D341Med (cell line): ENCODE results near the gene SUN1.

Experiments used
- DNase-seq: peaks from one replicate; pipeline ENCODE4 v3.0.0; 2012; ENCODE audit warnings: low spot score

Gene SUN1

GRCh38 chr7:877312-878232 is 45.3 kb downstream of the SUN1 start:
- no peak for DNase-seq

- DNase-seq = no peak
These were observed 46.8 kb downstream of the SUN1 start for GRCh38 chr7:879093-879492.

DNA sequence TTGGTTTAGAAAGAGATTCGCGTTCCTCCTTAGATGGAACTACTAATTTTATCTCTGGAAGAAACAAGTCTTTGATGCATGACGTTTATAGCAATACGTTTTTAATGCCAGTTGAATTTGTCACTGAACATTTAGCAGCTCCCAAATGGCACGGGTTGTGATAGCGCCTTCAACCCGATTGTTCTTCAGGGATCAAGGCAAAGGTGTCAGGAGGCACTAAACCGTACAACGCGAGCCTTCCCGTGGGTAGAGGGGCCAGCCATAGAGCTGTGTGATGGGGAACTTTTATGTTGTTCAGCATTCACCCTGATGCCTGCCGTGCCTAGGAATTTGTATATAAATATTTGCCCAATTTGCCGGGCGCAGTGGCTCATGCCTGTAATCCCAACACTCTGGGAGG is 47.4 kb downstream of the SUN1 start:
- no peak for DNase-seq

DNA sequence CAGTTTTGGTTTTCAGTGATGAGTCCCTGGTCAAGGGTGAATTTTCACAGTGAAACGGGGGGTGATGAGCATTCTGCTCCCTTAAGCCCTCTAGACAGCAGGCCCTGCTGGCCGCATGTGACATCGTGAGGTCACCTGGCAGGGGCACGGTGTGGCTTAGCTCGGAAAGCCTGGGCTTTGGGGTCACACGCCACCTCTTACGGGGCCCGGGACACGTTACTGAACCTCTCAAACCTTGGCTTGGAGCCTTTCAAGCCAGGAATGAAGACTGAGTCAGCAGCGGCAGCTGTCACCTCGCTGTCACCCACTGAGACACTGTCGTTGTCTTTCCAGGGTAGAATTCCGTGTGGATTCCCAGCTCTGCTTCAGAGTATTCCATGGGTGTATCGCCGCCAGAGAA is 48.2 kb downstream of the SUN1 start:
- no peak for DNase-seq

GRCh38 chr7:881441-882234 is 49.4 kb downstream of the SUN1 start:
- DNase-seq = no peak

- no peak for DNase-seq
These were observed 50.2 kb downstream of the SUN1 start for GRCh38 chr7:882336-883035.

- no peak for DNase-seq
These were observed 51.1 kb downstream of the SUN1 start for GRCh38 chr7:883055-884021.

- no peak for DNase-seq
These were observed 52.1 kb downstream of the SUN1 start for GRCh38 chr7:884191-885003.

GRCh38 chr7:885261-885892 is 53.1 kb downstream of the SUN1 start:
- DNase-seq = no peak

DNA sequence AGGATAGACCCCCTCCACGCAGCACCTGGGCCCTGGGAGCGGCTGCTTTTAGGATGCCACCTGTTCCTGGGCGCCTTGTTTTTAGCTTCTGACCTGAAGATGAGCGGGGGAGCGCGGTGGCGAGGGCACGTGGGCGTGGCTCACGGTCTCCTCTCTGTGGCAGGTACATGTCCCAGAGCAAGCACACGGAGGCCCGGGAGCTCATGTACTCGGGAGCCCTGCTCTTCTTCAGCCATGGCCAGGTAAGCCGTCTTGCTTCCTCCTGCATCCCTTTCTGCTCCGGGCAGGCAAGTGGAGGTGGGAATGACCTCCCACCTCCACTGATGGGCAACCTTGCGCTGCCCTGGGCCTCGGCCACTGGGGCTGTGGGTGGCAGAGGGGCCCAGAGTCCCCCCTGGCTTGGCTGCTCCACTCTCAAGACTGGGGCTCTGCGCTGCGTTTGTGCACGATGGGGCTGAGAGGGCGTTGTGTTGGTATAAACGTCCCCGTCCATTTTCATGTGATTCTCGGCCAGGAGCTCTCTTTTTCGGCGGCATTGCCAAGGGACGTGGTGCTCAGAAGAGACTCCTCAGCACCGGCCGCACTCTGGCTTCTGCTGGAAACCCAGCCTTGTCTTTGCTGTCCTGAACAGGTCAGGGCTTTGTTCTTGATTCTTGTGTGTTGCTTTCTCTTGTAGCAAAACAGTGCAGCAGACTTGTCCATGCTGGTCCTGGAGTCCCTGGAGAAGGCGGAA is 53.8 kb downstream of the SUN1 start:
- DNase-seq = no peak

- no peak for DNase-seq
These were observed 54.6 kb downstream of the SUN1 start for GRCh38 chr7:886626-887487.

- no peak for DNase-seq
These were observed 55.2 kb downstream of the SUN1 start for GRCh38 chr7:887488-887820.

DNA sequence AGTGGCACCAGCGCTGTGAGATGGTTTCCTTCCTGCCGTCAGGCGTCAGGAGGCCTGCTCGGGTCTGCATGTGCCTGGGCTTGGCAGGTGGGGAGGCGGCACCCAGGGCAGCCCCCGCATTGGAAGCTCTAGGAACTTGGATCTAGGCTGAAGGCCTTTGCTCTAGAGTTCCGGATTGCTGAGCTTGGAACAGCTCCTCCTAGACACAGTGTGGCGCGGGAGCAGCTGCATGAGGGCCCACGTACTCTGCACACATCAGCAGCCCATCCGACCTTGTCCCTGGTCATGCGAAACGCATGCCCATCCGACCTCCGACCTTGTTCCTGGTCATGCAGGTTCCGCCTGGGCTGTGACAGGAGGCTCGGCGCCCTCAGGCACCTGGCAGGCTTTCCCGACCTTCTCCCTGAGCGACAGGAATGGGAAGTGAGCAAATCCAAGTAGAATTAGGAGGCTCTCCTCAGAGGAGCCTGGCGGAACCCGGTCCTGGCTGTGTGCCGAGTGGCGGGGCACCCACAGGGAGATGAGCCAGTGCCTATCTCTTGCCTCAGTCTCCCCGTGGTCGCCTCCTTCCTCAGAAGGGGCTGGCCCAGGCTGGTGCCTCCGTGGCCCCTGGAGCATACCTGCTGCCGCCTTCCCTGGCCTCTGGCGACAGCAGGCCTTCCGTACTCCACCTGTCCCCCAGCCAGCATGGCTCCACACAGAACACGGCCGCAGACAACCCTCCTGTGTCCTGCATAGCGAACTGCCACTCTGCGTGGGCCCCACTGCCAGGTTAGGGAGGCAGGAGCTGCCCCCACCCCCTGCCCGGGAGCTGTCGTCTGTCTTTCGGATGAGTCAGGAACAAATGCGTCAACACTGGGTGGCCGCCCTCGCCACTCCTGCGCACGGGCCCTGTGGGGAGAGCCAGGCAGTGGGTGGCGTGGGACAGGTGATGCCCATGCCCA is 56.1 kb downstream of the SUN1 start:
- no peak for DNase-seq

DNA sequence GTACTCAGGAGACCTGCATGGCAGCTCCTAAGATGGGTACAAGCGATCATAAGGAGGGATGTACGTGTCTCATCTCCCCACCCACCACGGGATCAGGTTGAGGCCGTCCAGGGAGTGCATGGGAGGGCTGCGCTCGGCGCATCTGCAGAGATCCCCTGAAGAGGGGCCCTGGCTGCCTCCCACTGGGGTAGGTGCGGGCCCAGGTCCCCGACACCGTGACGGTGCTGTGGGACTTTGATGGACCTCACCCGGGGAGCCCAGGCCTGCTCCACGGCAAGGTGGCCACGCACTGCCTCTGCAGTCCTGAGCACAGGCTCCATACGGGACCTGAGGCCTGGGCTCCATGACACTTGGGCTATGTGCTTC is 56.7 kb downstream of the SUN1 start:
- no peak for DNase-seq

- no peak for DNase-seq
These were observed 57.1 kb downstream of the SUN1 start for GRCh38 chr7:889391-889790.

DNA sequence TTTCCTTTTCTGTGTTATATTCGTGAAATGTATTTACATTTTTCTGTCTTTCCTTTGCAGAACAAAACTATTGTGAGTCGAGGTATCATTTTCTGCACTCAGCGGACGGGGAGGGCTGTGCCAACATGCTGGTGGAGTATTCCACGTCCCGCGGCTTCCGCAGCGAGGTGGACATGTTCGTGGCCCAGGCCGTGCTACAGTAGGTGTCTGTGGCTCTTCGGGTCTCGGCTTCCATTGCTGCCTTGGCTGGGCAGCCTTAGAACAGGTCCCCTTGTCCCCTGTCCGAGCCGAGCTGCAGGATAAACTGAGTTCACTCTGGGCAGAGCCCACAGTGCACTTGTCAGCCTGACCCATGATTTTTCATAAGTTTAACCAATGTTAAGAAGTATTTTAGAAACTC is 58.6 kb downstream of the SUN1 start:
- no peak for DNase-seq

DNA sequence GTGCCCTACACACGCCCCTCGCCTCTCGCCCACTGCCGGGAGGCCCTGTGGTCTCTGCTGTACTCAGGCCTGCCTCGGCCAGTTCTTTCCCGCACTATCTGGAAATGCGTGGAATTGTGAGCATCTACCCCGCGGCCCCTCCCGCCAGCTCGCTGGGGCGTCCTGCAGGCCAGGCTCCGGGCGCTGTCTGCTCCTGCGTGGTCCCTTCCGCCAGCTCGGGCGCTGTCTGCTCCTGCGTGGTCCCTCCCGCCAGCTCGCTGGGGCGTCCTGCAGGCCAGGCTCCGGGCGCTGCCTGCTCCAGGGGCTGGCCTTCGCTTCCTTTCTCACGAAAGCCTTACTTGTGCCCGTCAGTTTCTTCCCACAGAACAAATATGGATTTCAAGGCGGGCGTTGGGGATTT is 59.0 kb downstream of the SUN1 start:
- DNase-seq = no peak
